HG03442 (cell line): ENCODE results near the gene GOSR2.
"Not testable (repeated sequence)": the region's sequence is repeated elsewhere in the genome, so short reads cannot be mapped to it uniquely, and the experiment has no call there.

Source experiments
- ATAC-seq: cut with Tn5 transposase; IDR thresholded peaks from one replicate; pipeline ENCODE4 v1.9.1; 2021; ENCODE audit warnings: mild to moderate bottlenecking, moderate library complexity; ENCODE audit not compliant: unreplicated experiment

Gene GOSR2

DNA sequence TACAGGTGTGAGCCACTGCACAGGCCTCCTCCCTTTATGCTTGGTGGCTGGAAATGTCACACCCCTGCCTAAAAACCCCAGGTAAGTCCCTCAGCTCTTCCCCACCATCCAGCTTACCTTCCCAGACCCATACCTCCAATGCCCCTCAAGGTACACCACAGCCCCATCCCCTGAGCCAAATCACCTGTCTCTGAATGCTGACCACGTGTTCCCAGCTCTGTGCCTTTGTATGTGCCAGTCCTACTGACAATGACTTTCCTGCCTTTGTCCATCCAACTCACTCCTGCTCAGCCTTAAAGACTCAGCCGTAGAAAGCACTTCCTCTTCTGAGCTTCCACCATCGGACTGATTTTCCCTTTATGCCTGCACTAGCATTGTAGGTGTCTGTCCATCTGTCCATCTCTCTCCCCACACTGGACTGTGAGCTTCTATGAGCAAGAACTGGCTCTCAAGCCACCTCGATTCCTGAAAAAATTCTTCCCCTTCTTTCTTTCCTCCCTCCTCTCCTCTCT, 30.7 kb upstream of the GOSR2 start:
- ATAC-seq: no peak

DNA sequence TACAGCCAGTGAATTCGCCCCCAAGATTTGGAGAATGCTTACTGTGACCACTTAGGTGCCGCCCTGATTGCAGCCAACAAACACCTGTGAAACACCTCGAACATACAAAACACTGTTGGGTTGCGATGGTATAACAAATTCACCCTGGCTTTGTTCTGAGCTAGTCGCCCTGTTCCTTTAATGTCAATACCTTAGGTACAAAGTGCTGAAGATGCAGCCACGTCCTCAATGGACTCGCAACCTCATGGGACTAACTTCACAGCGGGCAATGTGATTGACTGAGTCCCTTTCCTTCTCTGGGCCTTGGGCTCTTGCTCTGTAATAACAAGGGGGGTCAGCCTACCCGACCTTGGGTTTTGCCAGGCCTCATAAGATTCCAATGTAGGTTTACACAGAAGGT, 28.9 kb upstream of the GOSR2 start:
- no peak for ATAC-seq

DNA sequence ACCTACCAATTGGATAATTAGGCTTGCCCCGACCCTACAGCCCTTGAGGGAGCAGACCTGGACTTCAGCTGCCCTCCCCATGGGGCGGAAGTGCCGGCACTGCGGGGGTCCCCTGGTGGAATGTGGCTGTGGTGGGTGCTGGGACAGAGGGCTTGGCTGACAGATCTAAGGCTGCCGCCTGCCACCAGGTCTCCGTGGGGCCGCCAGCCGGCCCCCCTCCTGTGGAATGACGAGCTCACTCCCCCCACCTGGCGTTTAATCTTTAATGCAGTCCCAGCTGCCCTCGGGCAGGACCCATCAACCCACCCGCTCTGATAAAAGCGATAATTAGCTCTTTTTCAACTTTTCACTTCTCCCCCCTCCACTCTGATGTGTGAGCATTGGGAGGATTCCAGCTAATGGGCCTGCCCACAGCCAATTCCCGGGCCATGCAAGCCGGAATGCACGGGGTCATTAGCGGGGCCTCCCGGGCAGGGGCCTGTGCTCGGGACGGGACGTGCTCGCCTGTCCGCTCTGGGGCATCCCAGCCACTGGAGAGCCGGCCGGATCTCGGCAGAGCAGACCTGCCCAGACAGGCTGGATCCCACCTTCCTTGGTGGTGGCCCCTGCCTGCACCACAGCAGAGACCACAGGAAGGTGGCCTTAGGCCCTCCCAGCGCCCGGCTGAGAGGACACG, 28.3 kb upstream of the GOSR2 start:
- no peak for ATAC-seq

DNA sequence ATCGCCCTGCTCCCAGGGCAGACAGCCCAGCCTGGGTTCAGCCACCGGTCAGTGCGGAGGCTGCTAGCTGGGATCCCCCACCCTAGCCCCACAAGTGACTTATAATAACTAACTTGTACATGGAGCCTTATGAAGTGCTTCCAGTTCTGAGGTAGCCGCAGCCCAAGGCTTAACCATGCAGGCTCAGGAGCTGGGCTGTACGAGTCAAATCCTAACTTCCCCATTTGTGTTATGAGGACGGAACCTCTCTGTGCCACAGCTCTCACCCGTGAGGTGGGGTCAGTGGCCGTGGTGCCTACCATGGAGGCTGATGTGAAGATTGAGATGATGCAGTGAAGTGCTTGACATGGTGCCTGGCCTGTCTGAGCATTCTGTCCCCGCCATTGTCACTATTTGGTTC, 27.8 kb upstream of the GOSR2 start:
- no peak for ATAC-seq

DNA sequence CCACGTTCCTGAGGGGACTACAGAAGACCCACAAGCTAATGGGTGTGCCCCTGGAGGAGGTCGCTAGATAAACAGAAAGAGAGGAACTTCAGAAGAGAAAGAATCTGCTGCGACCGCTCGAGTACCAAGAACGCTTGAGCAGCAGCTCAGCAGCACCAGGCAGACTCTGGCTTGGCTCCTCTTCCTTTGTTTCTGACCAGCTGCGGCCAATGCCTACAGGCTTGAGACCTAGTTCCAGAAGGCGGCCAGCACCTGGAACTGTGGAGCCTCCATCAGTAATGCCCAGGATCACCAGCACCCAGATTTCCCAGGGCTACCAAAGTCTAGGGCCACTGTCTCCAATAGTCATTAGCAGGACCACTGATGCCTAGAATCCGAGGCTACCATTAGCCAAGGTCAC, 26.0 kb upstream of the GOSR2 start:
- ATAC-seq: no peak

DNA sequence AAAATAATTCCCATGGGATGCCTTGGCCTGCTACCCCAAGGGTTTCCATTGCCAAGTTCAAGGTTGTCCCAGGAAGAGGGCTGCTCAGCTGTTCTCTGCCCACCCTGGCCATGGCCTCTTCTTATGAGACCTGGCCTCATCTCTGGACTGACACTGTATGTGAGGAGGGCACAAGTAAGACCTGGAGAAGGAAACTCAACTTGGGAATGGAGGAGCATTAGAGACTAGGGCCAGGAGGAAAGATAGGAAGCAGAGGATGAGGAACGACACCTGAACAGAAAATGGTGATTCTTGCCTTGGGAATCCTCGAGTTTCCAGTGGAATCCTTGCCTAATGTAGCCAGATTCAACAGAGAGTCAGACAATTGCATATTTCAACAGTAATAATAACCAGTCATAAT, 24.6 kb upstream of the GOSR2 start:
- ATAC-seq: no peak

DNA sequence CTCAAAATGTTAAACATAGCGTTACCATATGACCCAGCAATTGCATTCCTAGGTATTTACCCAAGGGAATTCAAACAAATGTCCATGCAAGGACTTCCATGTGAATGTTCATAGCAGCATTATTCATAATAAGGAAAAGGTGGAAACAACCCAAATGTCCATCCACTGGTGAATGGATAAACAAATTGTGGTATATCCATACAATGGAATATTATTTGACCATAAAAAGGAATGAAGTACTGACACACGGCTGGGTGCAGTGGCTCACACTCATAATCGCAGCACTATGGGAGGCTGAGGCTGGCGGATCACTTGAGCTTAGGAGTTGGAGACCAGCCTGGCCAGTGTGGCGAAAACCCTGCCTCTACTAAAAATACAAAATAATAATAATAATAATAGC, 24.1 kb upstream of the GOSR2 start:
- no peak for ATAC-seq

DNA sequence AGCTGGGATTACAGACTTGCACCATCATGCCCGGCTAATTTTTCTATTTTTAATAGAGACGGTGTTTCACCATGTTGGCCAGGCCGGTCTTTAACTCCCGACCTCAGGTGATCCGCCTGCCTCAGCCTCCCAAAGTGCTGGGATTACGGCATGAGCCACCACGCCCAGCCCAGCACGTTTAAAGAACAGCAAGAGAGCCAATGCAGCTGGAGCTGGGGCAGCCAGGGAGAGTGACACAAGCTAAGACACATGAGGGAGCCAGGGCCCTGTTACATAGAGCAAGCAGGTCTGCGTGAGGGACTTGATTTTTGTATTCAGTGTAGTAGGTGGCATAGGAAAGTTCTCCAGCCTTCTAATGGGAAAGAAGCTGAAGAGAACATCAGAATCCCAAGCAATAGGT, 21.7 kb upstream of the GOSR2 start:
- no peak for ATAC-seq

DNA sequence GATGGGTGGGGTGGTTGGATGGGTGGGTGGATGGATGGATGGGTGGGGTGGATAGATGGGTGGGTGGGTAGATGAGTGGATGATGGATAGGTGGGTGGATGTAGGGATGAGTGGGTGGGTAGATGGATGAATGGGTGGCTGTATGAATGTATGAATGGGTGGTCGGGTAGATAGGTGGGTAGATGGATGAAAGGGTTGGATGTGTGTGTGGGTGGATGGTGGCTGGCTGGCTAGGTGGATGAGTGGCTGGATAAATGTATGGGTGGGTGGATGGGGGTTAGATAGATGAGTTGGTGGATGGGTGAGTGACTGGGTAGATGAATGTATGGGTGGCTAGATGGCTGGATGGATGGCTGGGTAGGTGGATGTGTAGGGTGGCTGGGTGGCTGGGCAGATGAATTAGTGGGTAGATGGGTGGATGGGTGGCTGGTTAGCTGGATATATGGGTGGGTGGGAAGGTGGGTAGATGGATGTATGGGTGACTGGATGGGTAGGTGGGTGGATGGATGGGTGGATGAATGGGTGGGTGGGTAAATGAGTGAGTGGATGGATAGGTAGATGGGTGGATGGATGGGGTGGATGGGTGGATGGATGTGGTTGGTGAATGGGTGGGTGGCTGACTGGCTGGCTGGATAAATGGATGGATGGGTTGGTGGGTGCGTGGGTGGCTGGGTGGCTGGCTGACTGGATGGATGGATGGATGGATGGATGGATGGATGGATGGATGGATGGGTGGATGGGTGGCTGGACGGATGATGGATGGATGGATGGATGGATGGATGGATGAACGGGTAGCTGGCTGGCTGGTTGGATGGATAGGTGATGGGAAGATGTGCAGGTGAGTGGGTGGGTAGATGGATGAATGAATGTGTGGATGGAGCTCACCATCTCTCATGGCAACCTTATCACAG, 18.9 kb upstream of the GOSR2 start:
- ATAC-seq: no peak

DNA sequence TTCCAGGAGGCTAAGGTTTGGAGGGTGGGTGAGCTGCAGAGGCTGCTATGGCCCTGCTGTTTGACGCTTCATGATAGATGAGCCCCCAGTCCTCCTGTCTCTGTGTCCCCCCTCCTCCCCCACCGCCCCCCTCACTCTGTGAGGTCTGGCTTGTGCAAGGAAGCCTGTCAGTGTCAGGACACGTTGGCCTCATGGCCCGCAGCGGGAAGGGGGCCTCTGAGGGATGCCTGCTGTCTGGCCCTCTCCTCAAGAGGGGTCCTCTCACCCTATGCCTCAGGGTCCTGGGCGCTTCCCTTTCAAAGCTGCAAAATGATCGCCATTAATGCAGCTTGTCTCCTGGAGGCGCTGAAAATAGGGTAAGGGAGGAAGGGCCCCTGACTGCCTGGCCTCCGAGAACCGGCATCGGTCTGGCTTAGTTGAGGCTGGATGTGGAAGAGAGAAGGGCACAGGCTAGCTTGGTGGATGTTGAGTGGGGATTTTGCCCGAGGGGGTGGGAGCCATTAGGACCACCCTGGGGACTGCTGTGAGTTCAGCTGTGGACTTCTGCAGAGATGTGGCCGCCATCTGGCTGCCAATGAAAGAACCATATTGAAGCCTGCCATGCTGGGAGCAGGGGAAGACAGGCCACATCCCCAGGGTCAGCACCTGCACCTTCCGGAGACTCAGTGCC, 14.8 kb upstream of the GOSR2 start:
- ATAC-seq: no peak

DNA sequence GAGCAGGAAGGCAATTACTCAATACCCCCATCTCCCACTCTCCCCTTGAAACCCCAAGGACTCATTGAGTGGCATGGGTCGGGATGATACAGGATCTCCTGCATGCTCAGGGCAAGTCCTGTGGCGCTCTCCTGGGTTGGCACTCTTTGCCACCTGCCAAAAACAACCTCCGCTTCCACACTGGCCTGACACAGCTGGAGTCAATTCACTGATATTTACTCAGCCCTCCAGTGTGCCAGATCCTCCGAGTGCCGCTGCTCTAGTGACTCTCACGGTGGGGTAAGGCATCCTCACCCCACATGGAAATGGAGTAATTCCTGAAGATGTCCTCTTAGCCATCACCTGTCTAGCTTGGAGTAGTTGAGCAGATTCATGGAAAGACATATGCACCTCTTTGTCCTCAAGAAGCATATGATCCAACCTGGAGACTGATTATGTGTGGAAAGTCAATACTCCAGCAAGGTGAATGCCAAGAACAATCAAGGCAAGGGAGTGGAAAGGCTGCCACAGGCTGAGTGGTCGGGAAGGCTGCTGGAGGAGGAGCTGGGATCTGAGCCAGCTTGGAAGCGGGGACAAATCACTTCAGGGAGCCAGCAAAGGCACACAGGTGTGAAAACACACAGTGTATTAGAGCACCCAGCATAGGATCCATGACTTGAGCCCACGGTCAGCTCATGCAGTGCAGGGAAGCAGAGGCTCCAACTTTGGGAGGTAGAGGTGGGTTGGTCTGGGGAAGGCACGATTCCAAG, 12.6 kb upstream of the GOSR2 start:
- ATAC-seq: no peak

DNA sequence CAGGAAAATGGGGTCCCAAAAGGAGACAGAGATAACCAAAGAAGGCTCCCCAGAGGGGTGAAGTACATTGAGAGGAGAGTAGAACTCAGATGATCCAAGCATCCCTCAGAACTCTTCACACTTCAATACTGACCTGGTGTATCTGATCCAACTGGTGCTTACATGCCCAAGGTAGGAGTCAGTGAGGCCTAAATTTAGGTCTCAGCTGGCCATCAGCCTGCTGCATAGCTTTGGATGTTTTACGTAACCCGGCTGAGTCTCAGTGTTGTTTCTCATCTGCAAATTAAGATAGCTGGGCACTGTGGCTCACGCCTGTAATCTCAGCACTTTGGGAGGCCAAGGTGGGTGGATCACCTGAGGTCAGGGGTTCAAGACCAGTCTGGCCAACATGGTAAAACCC, 11.6 kb upstream of the GOSR2 start:
- no peak for ATAC-seq

DNA sequence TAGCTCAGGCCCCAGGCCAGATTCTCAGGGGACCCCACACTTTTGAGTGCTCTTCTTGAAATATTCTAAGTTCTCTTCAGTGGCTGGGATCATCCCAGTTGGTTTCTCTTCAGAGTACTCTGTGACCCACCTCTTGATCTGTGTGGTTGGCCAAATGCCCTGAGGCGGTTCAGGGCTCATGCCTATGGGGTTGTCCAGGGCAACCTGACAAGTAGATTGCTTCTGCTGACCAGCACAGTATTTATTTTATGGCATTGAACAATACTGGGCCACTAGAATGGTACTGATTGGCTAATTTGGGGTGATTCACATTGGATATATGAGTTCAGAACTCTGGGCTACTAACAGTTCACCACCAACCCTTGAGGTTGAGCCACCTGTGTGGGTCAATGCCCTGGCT, 7.4 kb upstream of the GOSR2 start:
- ATAC-seq: no peak

DNA sequence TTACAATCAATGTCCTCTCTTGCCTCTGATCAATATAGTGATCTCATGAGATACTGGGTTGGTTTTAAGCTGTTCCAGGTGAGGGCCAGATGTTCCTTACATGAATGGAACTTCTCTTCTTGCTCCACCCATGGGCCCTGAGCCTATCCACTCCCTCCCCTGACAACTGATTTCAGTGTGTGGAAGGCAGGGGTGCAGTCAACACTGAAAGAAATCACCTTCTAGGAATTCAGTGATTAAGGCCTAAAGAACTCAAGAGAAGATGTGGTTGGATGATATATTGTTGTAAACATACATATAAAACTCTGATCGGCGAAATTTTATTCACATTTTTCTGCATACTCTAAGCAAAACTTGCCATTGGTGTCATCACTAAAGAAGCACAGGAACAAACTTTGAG, 6.7 kb upstream of the GOSR2 start:
- ATAC-seq: no peak

DNA sequence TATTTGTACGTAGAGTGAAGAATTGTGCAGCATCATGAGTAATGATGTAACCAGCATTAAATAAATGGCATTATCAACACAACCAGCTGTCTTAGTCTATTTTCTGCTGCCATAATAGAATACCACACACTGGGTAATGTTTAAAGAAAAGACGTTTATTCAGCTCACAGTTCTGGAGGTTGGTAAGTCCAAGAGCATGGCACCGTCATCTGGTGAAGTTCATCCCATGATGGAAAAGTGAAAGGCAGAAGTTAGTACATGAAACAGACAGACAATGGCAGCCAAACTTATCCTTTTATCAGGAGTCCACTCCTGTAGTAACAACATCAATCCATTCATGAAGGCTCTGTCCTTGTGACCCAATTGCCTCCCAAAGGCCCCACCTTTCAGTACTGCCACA, 6.3 kb upstream of the GOSR2 start:
- ATAC-seq: no peak

DNA sequence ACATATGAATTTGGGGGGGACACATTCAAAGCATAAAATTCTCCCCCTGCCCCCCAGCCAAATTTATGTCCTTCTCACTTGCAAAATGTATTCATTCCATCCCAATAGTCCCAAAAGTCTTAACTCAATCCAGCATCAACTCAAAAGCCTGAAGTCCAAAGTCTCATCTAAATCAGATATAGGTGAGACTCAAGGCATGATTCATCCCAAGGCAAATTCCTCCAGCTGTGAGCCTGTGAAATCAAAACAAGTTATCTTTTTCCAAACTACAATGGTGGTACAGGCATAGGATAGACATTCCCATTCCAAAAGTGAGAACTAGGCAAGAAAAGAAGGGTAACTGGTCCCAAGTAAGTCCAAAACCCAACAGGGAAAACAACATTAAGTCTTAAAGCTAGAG, 5.9 kb upstream of the GOSR2 start:
- ATAC-seq: no peak

DNA sequence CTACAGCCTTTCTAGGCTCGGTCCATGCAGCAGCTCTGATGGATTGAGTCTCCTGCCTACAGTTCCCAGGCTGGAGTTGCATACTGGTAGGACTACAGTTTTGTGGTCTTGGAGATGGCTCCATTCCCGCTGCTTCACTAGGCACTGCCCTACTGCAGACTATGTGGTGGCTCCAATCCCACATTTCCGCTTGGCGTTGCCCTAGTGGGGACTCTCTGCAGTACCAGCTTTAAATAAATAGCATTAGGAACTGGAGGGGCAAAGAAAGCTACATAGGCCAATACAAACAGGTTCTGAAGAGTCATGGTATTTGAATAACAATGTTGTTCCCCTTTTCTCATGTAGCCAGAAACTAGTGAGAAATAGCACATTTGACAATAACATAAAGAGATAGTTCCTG, 5.4 kb upstream of the GOSR2 start:
- ATAC-seq: no peak

DNA sequence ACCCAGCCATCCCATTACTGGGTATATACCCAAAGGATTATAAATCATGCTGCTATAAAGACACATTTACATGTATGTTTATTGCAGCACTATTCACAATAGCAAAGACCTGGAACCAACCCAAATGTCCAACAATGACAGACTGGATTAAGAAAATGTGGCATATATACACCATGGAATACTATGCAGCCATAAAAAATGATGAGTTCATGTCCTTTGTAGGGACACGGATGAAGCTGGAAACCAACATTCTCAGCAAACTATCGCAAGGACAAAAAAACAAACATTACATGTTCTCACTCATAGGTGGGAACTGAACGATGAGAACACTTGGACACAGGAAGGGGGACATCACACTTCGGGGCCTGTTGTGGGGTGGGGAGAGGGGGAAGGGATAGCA, 998 bp upstream of the GOSR2 start:
- not testable (repeated sequence) for ATAC-seq

DNA sequence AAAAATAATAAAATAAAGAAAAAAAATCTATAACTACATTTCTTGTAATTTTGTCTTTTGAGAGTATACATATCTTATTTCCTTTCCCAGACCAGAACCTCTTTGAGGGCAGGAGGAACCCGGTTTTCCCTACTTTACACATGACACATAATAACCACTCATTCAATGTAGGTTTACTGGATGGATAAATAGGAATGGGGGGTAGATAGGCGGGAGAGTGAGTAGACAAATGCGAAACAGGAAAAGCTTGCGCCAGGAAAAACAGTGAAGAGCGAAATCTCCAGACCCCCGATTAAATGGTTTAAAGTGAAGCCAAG, 515 bp upstream of the GOSR2 start:
- no peak for ATAC-seq

DNA sequence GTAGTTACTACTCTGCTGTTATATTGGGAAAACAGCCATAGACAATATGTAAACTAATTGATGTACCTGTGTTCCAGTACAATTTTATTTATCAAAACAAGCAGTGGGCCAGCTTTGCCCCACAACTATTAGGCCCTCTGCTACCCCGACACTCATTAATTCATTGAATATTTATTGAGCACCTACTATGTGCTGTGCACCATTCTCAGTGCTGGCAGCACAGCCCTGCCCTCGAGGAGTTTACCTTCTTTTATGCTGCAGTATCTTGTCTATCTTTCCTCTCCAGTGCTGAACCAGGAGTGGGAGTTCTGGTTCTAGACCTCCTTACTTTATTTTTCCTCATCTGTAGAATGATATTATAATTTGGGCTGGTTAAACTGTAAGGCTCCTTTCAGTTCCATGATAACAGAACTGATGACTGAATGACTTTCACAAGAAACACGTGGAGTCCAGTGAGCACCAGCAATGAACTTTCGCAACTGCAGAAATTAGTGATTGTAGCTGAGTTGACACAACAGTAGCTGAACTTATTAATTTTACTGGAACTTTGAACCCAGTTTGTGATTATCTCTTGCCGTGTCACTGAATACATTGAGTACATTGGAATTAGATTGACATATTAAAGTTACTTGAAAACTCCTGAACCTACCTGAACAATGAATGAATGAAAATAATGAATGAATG, 2.4 kb downstream of the GOSR2 start:
- ATAC-seq: no peak
